ENCODE data around the gene ATF3. TPM values are rescaled to one million over a fixed set of nuclear protein-coding genes. Genes with fewer than 3 reads are reported as not detected.

Gene ATF3
- total and polyA plus RNA-seq, 2 of the 4 experiments (the other 2 are of a cell fraction), result 9.9 to 12.3 TPM

DNA sequence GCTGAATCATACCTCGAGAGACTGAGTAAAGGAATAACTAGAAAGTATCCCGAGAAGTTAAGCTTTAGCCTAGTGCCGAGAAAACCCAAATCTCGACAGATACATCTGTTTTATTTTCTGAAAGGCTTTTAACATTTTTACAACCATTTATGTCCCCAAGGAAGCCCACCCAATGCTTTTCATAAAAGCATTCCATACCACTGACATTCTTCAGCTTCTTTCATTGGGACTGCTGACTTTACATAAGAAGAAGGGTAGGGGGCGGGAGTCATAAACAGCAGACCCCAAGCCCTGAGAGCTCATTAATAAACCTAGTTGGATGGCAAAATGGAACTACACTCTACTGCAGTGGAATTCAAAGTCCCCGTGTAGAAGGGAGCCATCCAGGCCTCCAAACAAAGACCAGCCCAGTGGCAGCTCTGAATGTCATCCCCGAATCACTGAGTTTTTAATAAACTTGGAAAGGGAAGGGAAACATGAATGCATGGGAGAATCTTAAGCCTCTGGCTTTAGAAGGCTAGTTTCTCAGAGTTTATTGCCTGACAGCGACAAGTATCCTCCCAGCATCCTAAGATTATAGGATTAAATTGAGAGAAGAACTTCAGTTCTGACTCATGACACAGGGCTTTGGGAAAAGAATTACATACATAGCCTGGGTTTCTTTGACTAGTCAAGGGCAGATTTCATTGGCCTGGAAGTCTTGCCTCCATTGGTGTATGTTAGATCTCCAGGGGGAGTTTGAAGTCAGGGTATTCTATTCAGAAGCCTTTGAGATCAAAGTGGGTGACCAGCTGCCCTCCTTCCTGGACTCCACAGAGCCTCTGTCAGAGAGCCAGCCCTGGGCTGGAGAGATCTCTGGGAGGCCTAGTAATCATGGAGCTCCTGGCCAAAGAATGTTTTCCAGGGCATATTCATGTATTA lies 3.7 kb downstream of the ATF3 start:
- Histone ChIP-seq H2AFZ (replicated peaks; ENCODE audit: low read length, poor library complexity) (no peak overlapping the region), H3K27me3 (ENCODE audit: control insufficient read depth, insufficient read depth, low read length) (peaks cover 8% of the 10 kb centered on the region), H3K4me1 (ENCODE audit: control insufficient read depth, insufficient read depth, low read length) (peaks cover 14% of the 10 kb centered on the region), H2AK5ac (ENCODE audit: low read depth, low read length) (no peak overlapping the region), H4K20me1 (ENCODE audit: insufficient read depth, low read length) (peaks cover 11% of the 10 kb centered on the region; the same call in 1 of the 2 replicates), H4K5ac (ENCODE audit: low read depth, low read length) (no peak overlapping the region), H3K23ac (ENCODE audit: low read depth, low read length) (no peak overlapping the region), H2BK15ac (ENCODE audit: low read depth, low read length) (no peak overlapping the region), H2BK120ac (ENCODE audit: low read depth, low read length) (no peak overlapping the region), H3K4ac (ENCODE audit: low read depth, low read length) (no peak overlapping the region), H4K8ac (ENCODE audit: low read depth in 2 of 2, low read length in 2 of 2) (no peak overlapping the region), H3K9me3 (ENCODE audit: control insufficient read depth, insufficient read depth, low read length) (no peaks in the 10 kb centered on the region), H4K91ac (ENCODE audit: insufficient read depth, low read depth, low read length) (no peak overlapping the region), H3K18ac (ENCODE audit: low read depth, low read length) (no peak overlapping the region), H2BK5ac (ENCODE audit: low read depth, low read length, poor library complexity, severe bottlenecking) (no peak overlapping the region), H3K27ac (ENCODE audit: insufficient read depth, low read length) (no peak overlapping the region), H3K79me1 (ENCODE audit: low read depth in 1 of 2, low read length in 2 of 2) (peaks cover 27 to 68% of the 10 kb centered on the region in 2 experiments), H3K4me2 (ENCODE audit: low read depth, low read length) (no peak overlapping the region), H3K14ac (replicated peaks; ENCODE audit: low read depth, low read length) (no peak overlapping the region), H3K4me3 (ENCODE audit: insufficient read depth, low read depth, low read length) (no peak overlapping the region), H3K9ac (ENCODE audit: low read depth, low read length) (no peak overlapping the region), H3K9me1 (ENCODE audit: insufficient read depth, low read length) (peaks cover 6% of the 10 kb centered on the region; the same call in 1 of the 2 replicates), H3K56ac (ENCODE audit: extremely low read depth, insufficient read depth, low read length) (no peak overlapping the region), H2BK20ac (ENCODE audit: low read depth, low read length) (no peak overlapping the region), H2AK9ac (replicated peaks; ENCODE audit: low read depth, low read length, poor library complexity) (no peak overlapping the region), H3K36me3 (ENCODE audit: control insufficient read depth, insufficient read depth, low read length) (peaks cover 21% of the 10 kb centered on the region)
- dilution Hi-C loops (cut with HindIII; ENCODE audit: low sequenced_read_pairs, unreplicated experiment), result no loop called here
- POLR2A ChIA-PET (ENCODE audit: unreplicated experiment), result interaction anchor here (0.7 kb wide), 1 partner anchor 132 kb away, joined by 5 read pairs; no protein-coding TSS in a partner anchor
- no peak for DNase-seq
- intact Hi-C loops (cut with micrococcal nuclease), result loop anchor here (5.0 to 10.0 kb wide), 3 partner anchors 35 to 382 kb away; no protein-coding TSS in a partner anchor
- no peak for ATAC-seq (ENCODE audit: low read depth)
- CTCF ChIA-PET, result interaction anchor here (0.6 to 1.5 kb wide), 3 partner anchors 32 to 157 kb away, joined by 3 to 8 read pairs (median 4); no protein-coding TSS in a partner anchor
- in situ Hi-C loops (cut with MboI; ENCODE audit: low sequenced_read_pairs), result no loop called here
- BruUV-seq (replicated peaks), result no TSS peak
- TF ChIP-seq POLR2A (IDR thresholded peaks at IDR 0.05; ENCODE audit: low read depth, low read length) (peak; percentile 56), FOS (IDR thresholded peaks at IDR 0.05; ENCODE audit: low read depth, low read length) (no peak)
- 100% methylated on average over 2 of the region's 8 CpGs; no CpG with 5 or more reads in 1 of the 2 experiments for WGBS, 2 experiments (ENCODE audit: extremely low coverage in 2 of 2, insufficient read length in 1 of 2)
